Ramos (cell line): Measurements from ENCODE around the gene SF3B4.

Experiments
- in situ Hi-C: fragments of 300-500 bp; cut with MboI; formaldehyde crosslinking; loops from one replicate; pipeline ENCODE4 v1.14.3; 2022; ENCODE audit warnings: low sequenced_read_pairs; ENCODE audit not compliant: unreplicated experiment

Gene SF3B4

GRCh38 chr1:149936170-149936991 lies 8.8 kb upstream of the SF3B4 start, which contains the start of gene MTMR11:
Gene MTMR11, minus strand, starts transcription at chr1:149936879. Its CDS starts 232 bp downstream, at chr1:149936647.
- in situ Hi-C loops, result no loop called here

DNA sequence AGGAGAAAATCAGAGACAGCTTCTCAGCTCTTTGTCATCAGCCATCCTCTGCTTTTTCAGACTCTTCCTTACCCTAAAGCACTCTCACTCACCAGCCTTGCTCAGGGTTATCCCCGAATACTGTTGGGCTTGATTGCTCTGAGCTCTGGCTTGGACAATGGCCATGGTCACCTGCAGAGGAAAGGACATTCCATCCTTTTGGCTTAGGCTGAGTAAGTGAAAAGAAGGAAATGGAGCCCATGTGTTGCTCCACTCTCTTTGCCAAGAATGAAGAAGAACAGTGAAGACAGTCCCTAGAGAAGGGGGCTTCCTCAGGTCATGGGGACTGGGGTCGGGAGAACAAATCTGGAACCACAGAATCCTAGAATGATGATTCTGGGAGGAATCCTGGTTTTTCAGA lies 6.8 kb upstream of the SF3B4 start:
- in situ Hi-C loops, result no loop called here

GRCh38 chr1:149933208-149933607 lies 5.6 kb upstream of the SF3B4 start:
- in situ Hi-C loops, result no loop called here

GRCh38 chr1:149932474-149932873 lies 4.9 kb upstream of the SF3B4 start:
- in situ Hi-C loops, result no loop called here

DNA sequence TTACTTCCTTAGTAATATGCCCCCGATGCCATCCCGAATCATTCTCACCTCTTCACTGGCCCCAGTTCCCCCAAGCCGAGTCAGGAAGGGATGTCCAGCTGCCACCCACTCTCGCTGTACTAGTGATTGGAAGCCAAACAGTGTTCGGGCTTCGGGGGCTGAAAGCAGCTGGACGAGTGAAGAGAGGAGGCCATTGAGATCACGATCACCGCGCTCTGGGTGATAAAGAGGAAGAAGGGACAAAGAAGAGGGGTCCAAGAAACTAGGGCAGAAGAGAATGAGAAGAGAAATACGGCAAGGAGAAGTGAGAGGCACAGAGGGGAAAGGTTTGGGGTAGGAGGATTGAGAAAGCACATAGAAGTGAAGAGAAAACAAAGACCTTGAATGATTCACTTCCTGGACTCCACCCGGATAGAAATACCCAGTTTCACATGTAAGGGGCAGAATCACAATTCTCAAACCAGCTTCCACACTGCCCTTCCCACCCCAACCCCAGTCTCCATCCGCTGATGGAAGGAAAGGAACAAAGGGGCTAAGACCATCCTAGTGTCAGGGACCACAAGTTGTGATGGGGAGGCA lies 3.7 kb upstream of the SF3B4 start:
- in situ Hi-C loops, result no loop called here

DNA sequence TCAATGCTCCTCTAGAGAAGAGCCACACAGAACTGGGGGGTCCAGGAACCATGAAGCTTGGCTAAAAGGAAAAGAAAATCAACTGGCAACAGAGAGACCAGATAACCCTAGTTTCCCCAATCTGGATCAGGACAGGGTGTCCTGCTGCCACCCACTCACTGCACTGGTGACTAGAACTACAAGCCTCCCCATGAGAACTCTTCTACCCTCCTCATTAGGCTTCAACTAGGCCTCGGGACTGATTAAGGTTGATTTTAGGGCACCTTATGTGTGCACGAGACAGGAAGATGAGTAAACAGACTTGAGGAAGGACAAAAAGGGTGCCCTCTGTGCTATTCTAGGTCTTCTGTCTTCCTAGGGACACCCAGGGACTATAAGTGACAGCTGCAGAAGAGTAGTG lies 2.3 kb upstream of the SF3B4 start:
- in situ Hi-C loops, result no loop called here

- in situ Hi-C loops, result no loop called here
Measured at GRCh38 chr1:149928401-149928724, 760 bp upstream of the SF3B4 start.

DNA sequence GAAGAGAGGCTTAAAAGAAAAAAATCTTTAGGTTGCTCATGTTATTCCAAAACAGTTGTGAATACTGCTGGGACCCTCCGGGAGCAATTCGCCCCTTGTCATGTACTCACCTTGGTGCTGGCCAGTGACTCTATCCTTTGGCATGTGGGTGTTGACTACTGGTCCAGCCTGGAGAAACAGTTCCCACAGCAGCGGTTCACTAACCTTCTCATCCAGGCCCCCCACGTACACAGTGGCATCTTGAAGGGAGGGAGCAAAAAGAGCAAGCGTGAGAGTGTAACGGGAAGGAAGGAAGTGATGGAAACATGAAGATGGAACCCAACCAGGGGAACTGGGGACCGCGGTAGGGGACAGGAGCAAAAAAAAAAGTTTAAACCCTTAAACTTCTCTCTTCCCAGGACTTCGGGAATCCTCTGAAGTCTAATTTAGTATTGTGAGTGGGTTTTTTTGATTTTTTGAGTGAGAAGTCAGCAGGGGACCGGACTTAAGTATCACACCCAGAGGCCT lies 494 bp downstream of the SF3B4 start:
- in situ Hi-C loops, result no loop called here

GRCh38 chr1:149926296-149926695 lies 1.3 kb downstream of the SF3B4 start:
- in situ Hi-C loops, result no loop called here

DNA sequence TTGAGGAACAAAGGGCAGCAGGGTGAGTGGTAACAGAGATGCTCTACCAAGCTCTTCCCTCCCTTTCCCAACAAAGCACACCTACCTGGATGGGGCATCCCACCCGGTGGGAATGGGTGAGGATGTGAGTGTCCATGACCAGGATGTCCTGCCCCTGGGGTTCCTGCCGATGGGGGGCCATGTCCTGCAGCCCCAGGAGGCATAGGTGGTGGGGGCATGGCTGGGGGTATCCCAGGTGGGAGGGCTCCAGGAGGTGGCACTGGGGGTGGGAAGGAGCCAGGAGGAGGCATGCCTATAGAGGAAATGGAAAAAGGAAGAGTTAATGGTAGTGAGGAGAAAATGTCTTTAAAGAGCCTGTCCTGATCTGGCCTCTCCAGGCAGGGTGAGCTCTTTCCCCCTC lies 1.9 kb downstream of the SF3B4 start:
- in situ Hi-C loops, result no loop called here

GRCh38 chr1:149925345-149925744 lies 2.3 kb downstream of the SF3B4 start:
- in situ Hi-C loops, result no loop called here

DNA sequence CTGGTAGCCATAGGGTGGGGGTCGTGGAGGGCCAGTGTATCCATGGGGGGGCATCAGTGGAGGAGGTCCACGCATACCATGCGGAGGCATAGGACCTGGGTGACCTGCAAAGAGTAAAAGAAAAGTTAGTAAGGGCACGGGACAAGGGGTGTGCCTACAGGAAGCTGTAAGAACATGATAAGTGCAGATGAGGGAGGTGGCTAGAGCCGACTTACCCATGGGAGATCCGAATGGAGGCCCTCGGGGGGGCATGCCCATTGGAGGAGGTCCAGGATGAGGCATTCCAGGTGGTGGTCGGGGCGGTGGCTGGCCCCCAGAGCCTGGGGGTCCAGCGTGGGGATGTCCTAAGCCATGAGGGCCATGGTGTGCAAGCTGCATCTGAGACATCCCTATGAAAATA lies 4.0 kb downstream of the SF3B4 start:
- in situ Hi-C loops, result no loop called here

DNA sequence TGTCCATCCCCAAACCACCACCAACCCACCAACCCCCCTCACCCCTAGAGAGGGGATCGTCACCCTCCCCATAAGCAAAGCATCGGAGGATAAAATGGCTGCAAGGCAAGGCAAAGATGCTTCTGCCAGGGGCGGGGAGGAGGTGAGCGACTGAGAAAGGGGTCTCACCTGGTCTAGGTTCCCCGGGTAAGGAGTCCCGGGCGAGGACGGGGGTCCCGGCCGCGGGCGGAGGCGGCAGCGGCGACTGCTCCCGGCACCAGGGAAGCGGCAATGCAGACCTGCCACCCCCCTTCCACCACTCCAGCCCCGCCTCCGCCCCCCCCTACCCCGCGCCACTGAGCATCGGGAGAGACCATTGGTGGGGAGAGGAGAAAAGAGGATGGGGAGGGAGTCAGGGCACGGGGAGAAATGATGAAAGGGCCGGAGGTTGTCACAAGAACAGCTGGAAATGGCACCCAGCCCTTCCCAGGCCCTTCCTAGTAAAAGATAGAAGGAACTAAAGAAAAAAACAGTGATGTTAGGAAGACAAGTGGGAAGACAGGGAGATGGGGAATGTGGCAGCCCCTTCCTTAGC lies 9.9 kb downstream of the SF3B4 start, which contains the start of gene SV2A:
Gene SV2A (minus strand): TSS at position 274 of the 574 bp plus-strand sequence. CDS start 4,004 bp downstream, outside the sequence.
- in situ Hi-C loops, result no loop called here

- in situ Hi-C loops, result no loop called here
Measured at GRCh38 chr1:149916898-149917252, 10.7 kb downstream of the SF3B4 start.

DNA sequence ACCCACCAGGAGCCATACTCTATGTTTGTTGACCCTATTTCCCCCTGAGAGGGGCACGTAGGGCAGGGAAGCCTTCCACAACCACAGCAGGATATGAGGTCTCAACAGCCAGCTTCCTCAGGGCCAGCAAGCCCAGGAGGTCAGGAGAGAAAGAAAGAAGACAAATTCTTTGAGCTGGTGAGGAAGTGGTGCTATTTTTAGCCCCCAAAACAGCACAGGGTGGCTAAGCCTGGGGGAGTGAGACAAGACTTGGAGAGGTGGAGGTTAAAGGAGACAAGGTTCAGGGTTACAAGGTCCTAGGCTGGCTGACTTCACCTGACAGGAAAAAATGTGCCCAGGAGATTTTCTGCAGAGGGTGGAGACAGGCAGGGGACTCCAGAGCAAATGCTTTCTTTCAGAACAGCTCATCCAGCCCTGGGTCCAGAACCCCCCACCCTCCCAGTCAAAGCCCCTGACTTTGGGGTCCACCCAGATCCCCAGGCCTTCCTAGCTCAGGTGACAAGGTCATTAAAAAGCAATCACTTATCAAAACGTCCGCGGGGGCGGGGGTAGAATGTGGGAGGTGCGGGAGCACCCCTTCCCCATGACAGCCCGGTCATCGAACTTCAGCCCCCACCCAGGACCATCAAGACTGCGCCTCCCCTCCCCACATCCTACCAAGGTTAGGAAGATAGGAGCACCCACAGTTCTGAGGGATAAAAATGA lies 11.3 kb downstream of the SF3B4 start:
- in situ Hi-C loops, result no loop called here

DNA sequence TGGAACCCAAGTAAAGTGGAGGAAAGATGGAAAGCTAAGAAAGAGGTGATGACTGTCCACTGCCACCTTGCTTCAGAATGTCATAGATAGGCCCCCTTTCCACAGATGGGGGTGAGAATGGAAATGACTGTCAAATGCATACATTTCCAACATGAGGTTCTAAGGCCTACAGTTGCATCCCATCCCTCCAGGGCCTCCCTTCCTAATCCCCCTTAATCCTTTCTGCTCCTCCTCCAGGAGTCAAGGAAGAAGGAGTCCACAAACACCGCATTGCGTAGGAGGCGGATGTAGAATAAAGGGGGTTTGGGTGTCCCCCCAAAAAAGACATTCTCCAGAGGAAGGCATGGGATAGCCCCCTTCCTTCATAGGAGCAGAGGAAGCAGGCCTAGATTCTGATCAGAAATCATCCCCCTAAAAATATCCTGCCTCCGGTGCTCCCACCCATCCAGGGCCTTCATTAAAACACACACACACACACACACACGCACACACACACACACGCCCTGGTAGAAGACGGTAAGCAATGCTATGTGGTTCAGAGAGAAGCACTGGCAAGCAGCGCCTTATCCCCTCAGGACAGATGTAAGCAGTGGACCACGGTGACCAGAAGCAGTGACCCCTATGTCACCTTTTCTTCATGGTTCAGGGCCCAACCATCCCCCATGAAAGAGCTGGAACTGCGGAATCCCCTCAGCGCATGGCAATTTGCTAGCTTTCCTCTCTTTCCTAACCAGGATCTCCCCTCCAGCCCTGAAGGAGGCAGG lies 12.0 kb downstream of the SF3B4 start:
- in situ Hi-C loops, result no loop called here

- in situ Hi-C loops, result no loop called here
Measured at GRCh38 chr1:149914545-149914944, 13.1 kb downstream of the SF3B4 start.

- in situ Hi-C loops, result no loop called here
Measured at GRCh38 chr1:149906570-149907075, 21.0 kb downstream of the SF3B4 start.

DNA sequence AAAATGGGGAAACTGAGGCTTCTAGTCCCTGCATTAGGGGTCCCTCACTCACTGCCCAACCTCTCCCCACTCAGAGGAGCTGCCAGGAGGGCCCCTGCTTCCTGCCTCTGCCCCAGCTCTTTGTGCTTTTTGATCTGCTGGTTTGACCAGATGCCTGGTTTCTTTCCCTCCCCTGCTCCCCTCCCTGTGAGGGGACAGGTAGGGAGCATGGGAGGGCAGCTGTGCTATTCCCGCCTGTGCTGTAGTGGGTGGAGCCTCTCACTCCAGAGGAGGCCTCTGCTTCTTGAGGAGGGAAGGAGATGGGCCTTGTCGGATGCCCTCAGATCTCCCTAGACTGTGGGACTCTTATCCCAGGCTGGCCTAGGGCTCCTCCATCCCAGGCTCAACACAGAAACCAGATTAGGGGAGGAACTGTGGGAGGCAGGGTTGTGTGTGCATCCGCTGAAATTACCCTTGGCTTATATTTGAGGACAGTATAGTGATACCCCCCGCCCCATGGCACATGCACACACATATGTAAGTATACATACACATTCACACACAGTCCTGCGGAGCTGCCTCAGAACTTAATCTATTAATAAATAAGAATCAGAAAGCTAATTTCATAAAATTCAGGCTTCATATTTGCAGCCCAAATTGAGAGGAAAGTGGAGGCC lies 23.6 kb downstream of the SF3B4 start:
- in situ Hi-C loops, result no loop called here
